ENCODE data around the gene KCNK3.

DNA sequence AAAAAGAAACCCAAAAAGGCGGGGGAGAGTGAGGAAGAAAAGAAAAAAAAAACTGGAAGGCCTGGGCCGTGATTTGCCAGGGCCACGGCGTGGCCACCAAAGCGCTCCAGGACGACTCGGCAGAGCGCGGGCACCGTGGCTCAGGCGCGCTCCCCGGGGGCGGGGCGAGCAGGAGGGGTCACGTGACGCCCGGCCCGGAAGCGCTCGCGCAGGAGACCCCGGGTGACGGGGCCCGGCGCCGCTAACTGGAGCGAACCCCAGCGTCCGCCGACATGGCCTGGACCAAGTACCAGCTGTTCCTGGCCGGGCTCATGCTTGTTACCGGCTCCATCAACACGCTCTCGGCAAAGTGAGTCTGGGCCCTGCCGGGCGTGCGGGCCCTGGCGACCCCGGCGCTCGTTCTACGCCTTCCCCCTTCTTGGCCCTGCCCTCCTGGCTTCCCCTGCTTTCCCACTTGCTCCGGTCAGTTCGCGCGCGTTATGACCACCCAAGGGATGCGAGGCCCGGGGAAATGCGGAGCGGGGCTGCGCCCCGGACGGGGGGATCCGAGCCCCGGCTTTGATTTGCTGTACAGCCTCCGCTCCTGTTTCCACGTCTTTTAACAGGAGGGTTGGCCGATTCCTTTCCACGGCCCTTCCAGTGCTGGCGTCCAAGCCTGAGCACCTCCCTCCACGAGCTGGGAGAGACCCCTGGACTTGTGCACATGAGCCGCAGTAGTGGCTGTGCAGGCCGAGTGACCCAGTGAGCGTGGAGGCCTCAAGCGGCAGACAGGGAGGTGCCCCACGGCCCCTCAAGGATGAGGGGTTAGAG lies 71.8 kb downstream of the KCNK3 start, which contains the start of gene SLC35F6:
- TF ChIP-seq, protein P1, sequence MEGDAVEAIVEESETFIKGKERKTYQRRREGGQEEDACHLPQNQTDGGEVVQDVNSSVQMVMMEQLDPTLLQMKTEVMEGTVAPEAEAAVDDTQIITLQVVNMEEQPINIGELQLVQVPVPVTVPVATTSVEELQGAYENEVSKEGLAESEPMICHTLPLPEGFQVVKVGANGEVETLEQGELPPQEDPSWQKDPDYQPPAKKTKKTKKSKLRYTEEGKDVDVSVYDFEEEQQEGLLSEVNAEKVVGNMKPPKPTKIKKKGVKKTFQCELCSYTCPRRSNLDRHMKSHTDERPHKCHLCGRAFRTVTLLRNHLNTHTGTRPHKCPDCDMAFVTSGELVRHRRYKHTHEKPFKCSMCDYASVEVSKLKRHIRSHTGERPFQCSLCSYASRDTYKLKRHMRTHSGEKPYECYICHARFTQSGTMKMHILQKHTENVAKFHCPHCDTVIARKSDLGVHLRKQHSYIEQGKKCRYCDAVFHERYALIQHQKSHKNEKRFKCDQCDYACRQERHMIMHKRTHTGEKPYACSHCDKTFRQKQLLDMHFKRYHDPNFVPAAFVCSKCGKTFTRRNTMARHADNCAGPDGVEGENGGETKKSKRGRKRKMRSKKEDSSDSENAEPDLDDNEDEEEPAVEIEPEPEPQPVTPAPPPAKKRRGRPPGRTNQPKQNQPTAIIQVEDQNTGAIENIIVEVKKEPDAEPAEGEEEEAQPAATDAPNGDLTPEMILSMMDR (IDR thresholded peaks at IDR 0.05; ENCODE audit: insufficient read depth, low read length): no peak
- TF ChIP-seq, protein P2, sequence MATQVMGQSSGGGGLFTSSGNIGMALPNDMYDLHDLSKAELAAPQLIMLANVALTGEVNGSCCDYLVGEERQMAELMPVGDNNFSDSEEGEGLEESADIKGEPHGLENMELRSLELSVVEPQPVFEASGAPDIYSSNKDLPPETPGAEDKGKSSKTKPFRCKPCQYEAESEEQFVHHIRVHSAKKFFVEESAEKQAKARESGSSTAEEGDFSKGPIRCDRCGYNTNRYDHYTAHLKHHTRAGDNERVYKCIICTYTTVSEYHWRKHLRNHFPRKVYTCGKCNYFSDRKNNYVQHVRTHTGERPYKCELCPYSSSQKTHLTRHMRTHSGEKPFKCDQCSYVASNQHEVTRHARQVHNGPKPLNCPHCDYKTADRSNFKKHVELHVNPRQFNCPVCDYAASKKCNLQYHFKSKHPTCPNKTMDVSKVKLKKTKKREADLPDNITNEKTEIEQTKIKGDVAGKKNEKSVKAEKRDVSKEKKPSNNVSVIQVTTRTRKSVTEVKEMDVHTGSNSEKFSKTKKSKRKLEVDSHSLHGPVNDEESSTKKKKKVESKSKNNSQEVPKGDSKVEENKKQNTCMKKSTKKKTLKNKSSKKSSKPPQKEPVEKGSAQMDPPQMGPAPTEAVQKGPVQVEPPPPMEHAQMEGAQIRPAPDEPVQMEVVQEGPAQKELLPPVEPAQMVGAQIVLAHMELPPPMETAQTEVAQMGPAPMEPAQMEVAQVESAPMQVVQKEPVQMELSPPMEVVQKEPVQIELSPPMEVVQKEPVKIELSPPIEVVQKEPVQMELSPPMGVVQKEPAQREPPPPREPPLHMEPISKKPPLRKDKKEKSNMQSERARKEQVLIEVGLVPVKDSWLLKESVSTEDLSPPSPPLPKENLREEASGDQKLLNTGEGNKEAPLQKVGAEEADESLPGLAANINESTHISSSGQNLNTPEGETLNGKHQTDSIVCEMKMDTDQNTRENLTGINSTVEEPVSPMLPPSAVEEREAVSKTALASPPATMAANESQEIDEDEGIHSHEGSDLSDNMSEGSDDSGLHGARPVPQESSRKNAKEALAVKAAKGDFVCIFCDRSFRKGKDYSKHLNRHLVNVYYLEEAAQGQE (IDR thresholded peaks at IDR 0.05; ENCODE audit: insufficient replicate concordance, low read depth): no peak
- TF ChIP-seq SPI1 (IDR thresholded peaks at IDR 0.05; ENCODE audit: borderline replicate concordance, low read depth) (no peak), POLR2AphosphoS5 (IDR thresholded peaks at IDR 0.05; ENCODE audit: low read depth) (0 out of 2 replicates have a peak, but pooled peaks have one; percentile 34)

Measured in HL-60 (cell line).